ENCODE results near the gene DRAP1. TPM values are rescaled to one million over a fixed set of nuclear protein-coding genes. Genes with fewer than 3 reads are reported as not detected.

DRAP1 gene
- total RNA-seq, 1 experiment from 2014 or later, result 105 TPM

- no peaks in the 10 kb centered on the region for H3K79me2 ChIP-seq (ENCODE audit: insufficient read depth, low read length)
- H3K23me2 ChIP-seq (ENCODE audit: insufficient read length, low read depth, low read length, poor library complexity, severe bottlenecking), result peaks cover 8% of the 10 kb centered on the region
- H3K27ac ChIP-seq (ENCODE audit: insufficient read length, low read depth, low read length), result no peak overlapping the region
- H3K18ac ChIP-seq (ENCODE audit: insufficient read length, low read depth, low read length), result peak overlapping the region; percentile 36
- no peak overlapping the region for H2BK20ac ChIP-seq (ENCODE audit: low read depth, low read length, poor library complexity, severe bottlenecking)
- Mint-ChIP-seq H3K4me3 (peak overlapping the region; percentile 76 to 90), H3K27ac (no peak overlapping the region), H3K36me3 (ENCODE audit: insufficient read depth in 1 of 3, low read depth in 3 of 3) (no peaks in the 10 kb centered on the region), H3K9me3 (no peaks in the 10 kb centered on the region; a peak in 2 of 5 replicates), H3K4me1 (peaks cover 7 to 8% of the 10 kb centered on the region in 2 experiments), H3K27me3 (ENCODE audit: low read depth) (peaks cover 20% of the 10 kb centered on the region)
- no peaks in the 10 kb centered on the region for H4K20me1 ChIP-seq (ENCODE audit: control insufficient read depth, insufficient read depth, insufficient read length)
- H3K14ac ChIP-seq (ENCODE audit: insufficient read depth, low read length), result no peak overlapping the region
- no peak overlapping the region for H2AK5ac ChIP-seq (ENCODE audit: insufficient read length, low read length)
- H3K79me1 ChIP-seq (ENCODE audit: insufficient read depth, low read depth, low read length, poor library complexity, severe bottlenecking), result no peaks in the 10 kb centered on the region
- no peak overlapping the region for H2BK120ac ChIP-seq (ENCODE audit: low read depth, low read length, poor library complexity, severe bottlenecking)
- H3K4ac ChIP-seq (ENCODE audit: low read depth, low read length), result no peak overlapping the region
- peak overlapping the region; percentile 91 for H3K4me2 ChIP-seq (ENCODE audit: insufficient read depth, insufficient read length, low read length)
- no peak overlapping the region for H2BK12ac ChIP-seq (ENCODE audit: insufficient read length, low read depth, low read length)
- H2BK15ac ChIP-seq (ENCODE audit: low read depth, low read length), result no peak overlapping the region
- H2AFZ ChIP-seq (ENCODE audit: low read length), result no peak overlapping the region
- no peak overlapping the region for H4K8ac ChIP-seq (replicated peaks; ENCODE audit: insufficient read length, low read depth, low read length)
- no peak overlapping the region for H4K91ac ChIP-seq (ENCODE audit: insufficient read length, low read depth, low read length)
- H3K27me3 ChIP-seq (ENCODE audit: insufficient read depth, low read length), result peaks cover 3% of the 10 kb centered on the region; the same call in 1 of the 2 replicates
- peak; percentile 96 for DNase-seq
- H3T11ph ChIP-seq (ENCODE audit: low read length), result no peak overlapping the region
- H3K4me1 ChIP-seq (ENCODE audit: insufficient read depth, low read length), result no peaks in the 10 kb centered on the region
- H2BK5ac ChIP-seq (ENCODE audit: insufficient read length, low read length), result no peak overlapping the region
- TF ChIP-seq, protein P1, sequence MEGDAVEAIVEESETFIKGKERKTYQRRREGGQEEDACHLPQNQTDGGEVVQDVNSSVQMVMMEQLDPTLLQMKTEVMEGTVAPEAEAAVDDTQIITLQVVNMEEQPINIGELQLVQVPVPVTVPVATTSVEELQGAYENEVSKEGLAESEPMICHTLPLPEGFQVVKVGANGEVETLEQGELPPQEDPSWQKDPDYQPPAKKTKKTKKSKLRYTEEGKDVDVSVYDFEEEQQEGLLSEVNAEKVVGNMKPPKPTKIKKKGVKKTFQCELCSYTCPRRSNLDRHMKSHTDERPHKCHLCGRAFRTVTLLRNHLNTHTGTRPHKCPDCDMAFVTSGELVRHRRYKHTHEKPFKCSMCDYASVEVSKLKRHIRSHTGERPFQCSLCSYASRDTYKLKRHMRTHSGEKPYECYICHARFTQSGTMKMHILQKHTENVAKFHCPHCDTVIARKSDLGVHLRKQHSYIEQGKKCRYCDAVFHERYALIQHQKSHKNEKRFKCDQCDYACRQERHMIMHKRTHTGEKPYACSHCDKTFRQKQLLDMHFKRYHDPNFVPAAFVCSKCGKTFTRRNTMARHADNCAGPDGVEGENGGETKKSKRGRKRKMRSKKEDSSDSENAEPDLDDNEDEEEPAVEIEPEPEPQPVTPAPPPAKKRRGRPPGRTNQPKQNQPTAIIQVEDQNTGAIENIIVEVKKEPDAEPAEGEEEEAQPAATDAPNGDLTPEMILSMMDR (conservative IDR thresholded peaks at IDR 0.05), result no peak
- H3K56ac ChIP-seq (ENCODE audit: insufficient read length, low read depth, low read length), result no peak overlapping the region
- no CpG with 5 or more reads among the region's 54 CpGs for WGBS (ENCODE audit: extremely low coverage, insufficient read length, low lambda C conversion rate)
- H3K9ac ChIP-seq (ENCODE audit: extremely low read depth, insufficient read length, low read length), result no peak overlapping the region
- H3K9me3 ChIP-seq (ENCODE audit: control insufficient read depth, low read depth, low read length), result no peaks in the 10 kb centered on the region
- no peak overlapping the region for H4K5ac ChIP-seq (ENCODE audit: insufficient read length, low read depth, low read length)
- no peak overlapping the region for H3K23ac ChIP-seq (ENCODE audit: insufficient read length, low read depth, low read length)
These were observed 45.7 kb upstream of the DRAP1 start for GRCh38 chr11:65873318-65874156.

Data from H9 (cell line).